ENCODE measurements around the gene FCHSD2. TPM values are rescaled to one million over a fixed set of nuclear protein-coding genes. Genes with fewer than 3 reads are reported as not detected.

FCHSD2 gene
- polyA plus RNA-seq, 3 donors = 14.5 to 43.5 (median 16.6) TPM

GRCh38 chr11:73190557-73190885 is 48.4 kb upstream of the FCHSD2 start:
- no peak overlapping the region for H3K4me3 ChIP-seq (replicated peaks in 1 of 3; ENCODE audit: low read depth in 2 of 3, low read length in 3 of 3)
- no peak for DNase-seq
- no peaks in the 10 kb centered on the region for H4K20me1 ChIP-seq (ENCODE audit: insufficient read depth, low read length)
- H3K9me3 ChIP-seq (replicated peaks in 1 of 2; ENCODE audit: control insufficient read depth in 1 of 2, insufficient read depth in 1 of 2, low read length in 2 of 2) = no peaks in the 10 kb centered on the region
- H2AFZ ChIP-seq (ENCODE audit: insufficient read depth, low read depth, low read length, poor library complexity, severe bottlenecking) = no peak overlapping the region
- H3K27ac ChIP-seq (ENCODE audit: low read depth in 1 of 2, low read length in 2 of 2) = peak overlapping the region in 1 of 2 donors; percentile 87
- H3K4me1 ChIP-seq (ENCODE audit: control insufficient read depth in 1 of 2, insufficient read depth in 2 of 2, low read length in 2 of 2) = peaks cover 94% of the 10 kb centered on the region in 2 donors
- no peaks in the 10 kb centered on the region for H3K27me3 ChIP-seq (ENCODE audit: control insufficient read depth in 2 of 2, insufficient read depth in 2 of 2, low read length in 2 of 2)
- H3K27me3 Mint-ChIP-seq (ENCODE audit: low read depth in 3 of 3) = peaks cover 0 to 8% (median 5%) of the 10 kb centered on the region in 3 donors
- peak overlapping the region; percentile 73 to 94 (median 83) for H3K27ac Mint-ChIP-seq
- H3K4me2 ChIP-seq (replicated peaks; ENCODE audit: extremely low read depth, low read length, poor library complexity, severe bottlenecking) = no peak overlapping the region
- intact Hi-C loops (cut with micrococcal nuclease) = no loop called here
- H3K79me2 ChIP-seq (ENCODE audit: insufficient read depth, low read length) = peaks cover 53% of the 10 kb centered on the region
- H3K4me1 Mint-ChIP-seq = peaks cover 98% of the 10 kb centered on the region
- no peaks in the 10 kb centered on the region for H3K36me3 ChIP-seq (replicated peaks in 1 of 2; ENCODE audit: control insufficient read depth in 1 of 2, insufficient read depth in 2 of 2, low read length in 2 of 2)
- peaks cover 6% of the 10 kb centered on the region in 2 donors for H3K36me3 Mint-ChIP-seq
- peak overlapping the region in 1 of 2 donors; percentile 24 for H3K4me3 Mint-ChIP-seq
- H3K9me3 Mint-ChIP-seq = peaks cover 0 to 2% (median 0%) of the 10 kb centered on the region in 7 donors
- TF ChIP-seq CTCF (IDR thresholded peaks at IDR 0.05) = no peak
- 97% methylated on average over 3 of the region's 3 CpGs for WGBS (ENCODE audit: insufficient coverage)
- H3K9ac ChIP-seq (ENCODE audit: insufficient read depth, low read length, poor library complexity, severe bottlenecking) = no peak overlapping the region

- peak overlapping the region in 1 of 2 donors; percentile 83 for H3K4me3 Mint-ChIP-seq
- WGBS (ENCODE audit: insufficient coverage) = 63% methylated on average over 3 of the region's 5 CpGs
- H3K4me3 ChIP-seq (replicated peaks in 1 of 3; ENCODE audit: low read depth in 2 of 3, low read length in 3 of 3) = peak overlapping the region in 1 of 3 experiments; percentile 37
- peaks cover 99% of the 10 kb centered on the region for H3K4me1 Mint-ChIP-seq
- H3K27me3 Mint-ChIP-seq (ENCODE audit: low read depth in 3 of 3) = peaks cover 0 to 8% (median 6%) of the 10 kb centered on the region in 3 donors
- H2AFZ ChIP-seq (ENCODE audit: insufficient read depth, low read depth, low read length, poor library complexity, severe bottlenecking) = peak overlapping the region; percentile 64
- intact Hi-C loops (cut with micrococcal nuclease) = loop anchor here (2.0 to 5.0 kb wide), 5 partner anchors 15 to 102 kb away; no protein-coding TSS in a partner anchor
- DNase-seq = no peak
- peaks cover 59% of the 10 kb centered on the region for H3K79me2 ChIP-seq (ENCODE audit: insufficient read depth, low read length)
- peak overlapping the region; percentile 78 to 87 for H3K27ac ChIP-seq (ENCODE audit: low read depth in 1 of 2, low read length in 2 of 2)
- peaks cover 99 to 100% of the 10 kb centered on the region in 2 donors for H3K4me1 ChIP-seq (ENCODE audit: control insufficient read depth in 1 of 2, insufficient read depth in 2 of 2, low read length in 2 of 2)
- peaks cover 4 to 6% of the 10 kb centered on the region in 2 donors for H3K36me3 Mint-ChIP-seq
- H3K27ac Mint-ChIP-seq = peak overlapping the region; percentile 90 to 97 (median 94)
- H4K20me1 ChIP-seq (ENCODE audit: insufficient read depth, low read length) = no peaks in the 10 kb centered on the region
- H3K4me2 ChIP-seq (replicated peaks; ENCODE audit: extremely low read depth, low read length, poor library complexity, severe bottlenecking) = peak overlapping the region; percentile 65
- peaks cover 0 to 2% (median 0%) of the 10 kb centered on the region in 7 donors for H3K9me3 Mint-ChIP-seq
- no peaks in the 10 kb centered on the region for H3K36me3 ChIP-seq (replicated peaks in 1 of 2; ENCODE audit: control insufficient read depth in 1 of 2, insufficient read depth in 2 of 2, low read length in 2 of 2)
- H3K27me3 ChIP-seq (ENCODE audit: control insufficient read depth in 2 of 2, insufficient read depth in 2 of 2, low read length in 2 of 2) = no peaks in the 10 kb centered on the region
- H3K9me3 ChIP-seq (replicated peaks in 1 of 2; ENCODE audit: control insufficient read depth in 1 of 2, insufficient read depth in 1 of 2, low read length in 2 of 2) = no peaks in the 10 kb centered on the region
- H3K9ac ChIP-seq (ENCODE audit: insufficient read depth, low read length, poor library complexity, severe bottlenecking) = peak overlapping the region; percentile 38
- no peak for TF ChIP-seq CTCF (IDR thresholded peaks at IDR 0.05)
Measured at GRCh38 chr11:73189723-73190556, 47.8 kb upstream of the FCHSD2 start.

Data from CD14-positive monocyte (primary cell).